Skeletal muscle satellite cell (primary cell): ENCODE data around the gene ATP2C1.
"Not testable (repeated sequence)": the region's sequence is repeated elsewhere in the genome, so short reads cannot be mapped to it uniquely, and the experiment has no call there.

ENCODE experiments used
- H3K27me3 ChIP-seq: 2 replicates; pipeline ENCODE4 v1.7.0; 2013; ENCODE audit warnings: low read length; ENCODE audit not compliant: control insufficient read depth, insufficient read depth
- H3K36me3 ChIP-seq: 2 replicates; pipeline ENCODE4 v1.7.0; 2013; ENCODE audit warnings: mild to moderate bottlenecking, control low read depth, low read length; ENCODE audit not compliant: insufficient read depth
- H3K4me1 ChIP-seq: 2 replicates; pipeline ENCODE4 v1.7.0; 2013; ENCODE audit warnings: low read length; ENCODE audit not compliant: control insufficient read depth, insufficient read depth
- H3K4me2 ChIP-seq: 2 replicates; pipeline ENCODE4 v1.7.0; 2013; ENCODE audit warnings: mild to moderate bottlenecking, low read length
- H3K4me3 ChIP-seq: 2 replicates; pipeline ENCODE4 v1.7.0; 2013; ENCODE audit warnings: low read length
- H3K9ac ChIP-seq: 2 replicates; pipeline ENCODE4 v1.7.0; 2013; ENCODE audit warnings: mild to moderate bottlenecking, low read depth, low read length, moderate library complexity
- H3K9me3 ChIP-seq: replicated peaks from 2 replicates; pipeline ENCODE4 v1.7.0; 2013; ENCODE audit warnings: mild to moderate bottlenecking, control low read depth, low read length

Gene ATP2C1

GRCh38 chr3:131028844-131029243 is 135.0 kb downstream of the ATP2C1 start:
- Histone ChIP-seq H3K36me3 (no peaks in the 10 kb centered on the region), H3K4me1 (peaks cover 14% of the 10 kb centered on the region), H3K27me3 (no peaks in the 10 kb centered on the region), H3K9ac (no peak overlapping the region), H3K9me3 (no peaks in the 10 kb centered on the region), H3K4me2 (no peak overlapping the region), H3K4me3 (no peak overlapping the region)

GRCh38 chr3:131031660-131032059 is 137.8 kb downstream of the ATP2C1 start:
- H3K4me3 ChIP-seq = no peak overlapping the region
- no peak overlapping the region for H3K9ac ChIP-seq
- no peaks in the 10 kb centered on the region for H3K27me3 ChIP-seq
- H3K4me2 ChIP-seq = no peak overlapping the region
- H3K9me3 ChIP-seq = no peaks in the 10 kb centered on the region
- peaks cover 24% of the 10 kb centered on the region for H3K4me1 ChIP-seq
- H3K36me3 ChIP-seq = no peaks in the 10 kb centered on the region

- Histone ChIP-seq H3K27me3 (no peaks in the 10 kb centered on the region), H3K4me2 (no peak overlapping the region), H3K9me3 (no peaks in the 10 kb centered on the region), H3K4me3 (no peak overlapping the region), H3K4me1 (peaks cover 26% of the 10 kb centered on the region), H3K36me3 (no peaks in the 10 kb centered on the region), H3K9ac (no peak overlapping the region)
Measured at GRCh38 chr3:131033480-131034080, 139.7 kb downstream of the ATP2C1 start.

- no peak overlapping the region for H3K9ac ChIP-seq
- H3K4me3 ChIP-seq = no peak overlapping the region
- no peaks in the 10 kb centered on the region for H3K36me3 ChIP-seq
- H3K4me2 ChIP-seq = peak overlapping the region; percentile 17
- H3K27me3 ChIP-seq = no peaks in the 10 kb centered on the region
- no peaks in the 10 kb centered on the region for H3K9me3 ChIP-seq
- H3K4me1 ChIP-seq = peaks cover 26% of the 10 kb centered on the region
Measured at GRCh38 chr3:131036200-131036816, 142.4 kb downstream of the ATP2C1 start.

GRCh38 chr3:131036986-131037385 is 143.1 kb downstream of the ATP2C1 start:
- Histone ChIP-seq H3K36me3 (no peaks in the 10 kb centered on the region), H3K4me3 (no peak overlapping the region), H3K9me3 (no peaks in the 10 kb centered on the region), H3K4me2 (no peak overlapping the region), H3K9ac (no peak overlapping the region), H3K4me1 (peaks cover 26% of the 10 kb centered on the region), H3K27me3 (no peaks in the 10 kb centered on the region)

- H3K4me1 ChIP-seq = peaks cover 26% of the 10 kb centered on the region
- H3K9me3 ChIP-seq = no peaks in the 10 kb centered on the region
- no peak overlapping the region for H3K9ac ChIP-seq
- no peak overlapping the region for H3K4me2 ChIP-seq
- no peak overlapping the region for H3K4me3 ChIP-seq
- H3K36me3 ChIP-seq = no peaks in the 10 kb centered on the region
- no peaks in the 10 kb centered on the region for H3K27me3 ChIP-seq
Measured at GRCh38 chr3:131038326-131038725, 144.4 kb downstream of the ATP2C1 start.

- H3K4me3 ChIP-seq, H3K4me2 ChIP-seq, H3K36me3 ChIP-seq, H3K9me3 ChIP-seq, H3K27me3 ChIP-seq, H3K4me1 ChIP-seq, H3K9ac ChIP-seq: not testable (repeated sequence)
Measured at GRCh38 chr3:131042271-131042985, 148.5 kb downstream of the ATP2C1 start.

GRCh38 chr3:131047582-131047981 is 153.7 kb downstream of the ATP2C1 start:
- no peak overlapping the region for H3K9ac ChIP-seq
- H3K36me3 ChIP-seq = no peaks in the 10 kb centered on the region
- no peaks in the 10 kb centered on the region for H3K4me1 ChIP-seq
- no peak overlapping the region for H3K4me3 ChIP-seq
- no peaks in the 10 kb centered on the region for H3K9me3 ChIP-seq
- H3K27me3 ChIP-seq = no peaks in the 10 kb centered on the region
- no peak overlapping the region for H3K4me2 ChIP-seq

GRCh38 chr3:131048030-131048429 is 154.1 kb downstream of the ATP2C1 start:
- no peaks in the 10 kb centered on the region for H3K9me3 ChIP-seq
- H3K4me2 ChIP-seq = no peak overlapping the region

GRCh38 chr3:131050001-131050400 is 156.1 kb downstream of the ATP2C1 start:
- no peak overlapping the region for H3K9ac ChIP-seq
- no peaks in the 10 kb centered on the region for H3K4me1 ChIP-seq
- no peaks in the 10 kb centered on the region for H3K9me3 ChIP-seq
- H3K4me2 ChIP-seq = no peak overlapping the region
- no peak overlapping the region for H3K4me3 ChIP-seq
- no peaks in the 10 kb centered on the region for H3K27me3 ChIP-seq
- no peaks in the 10 kb centered on the region for H3K36me3 ChIP-seq

More at GRCh38 chr3:131048030-131048429, 154.1 kb downstream of the ATP2C1 start:
- Histone ChIP-seq H3K9ac (no peak overlapping the region), H3K27me3 (no peaks in the 10 kb centered on the region), H3K4me3 (no peak overlapping the region), H3K4me1 (no peaks in the 10 kb centered on the region), H3K36me3 (no peaks in the 10 kb centered on the region)

GRCh38 chr3:131053043-131053859 is 159.4 kb downstream of the ATP2C1 start:
- Histone ChIP-seq H3K36me3 (no peaks in the 10 kb centered on the region), H3K4me2 (no peak overlapping the region), H3K9me3 (no peaks in the 10 kb centered on the region), H3K27me3 (no peaks in the 10 kb centered on the region), H3K4me1 (peaks cover 4% of the 10 kb centered on the region), H3K9ac (no peak overlapping the region), H3K4me3 (no peak overlapping the region)
